Fibroblast of skin of right quadriceps (primary cell): ENCODE data around the gene SPATA24.
A peak's percentile ranks its signal among the peaks of the same experiment; 100 is the strongest.
"Not testable (repeated sequence)": the region's sequence is repeated elsewhere in the genome, so short reads cannot be mapped to it uniquely, and the experiment has no call there.

Source experiments
- DNase-seq: peaks from one replicate; pipeline ENCODE4 v3.0.0-alpha.2; 2013

Gene SPATA24, protein sequence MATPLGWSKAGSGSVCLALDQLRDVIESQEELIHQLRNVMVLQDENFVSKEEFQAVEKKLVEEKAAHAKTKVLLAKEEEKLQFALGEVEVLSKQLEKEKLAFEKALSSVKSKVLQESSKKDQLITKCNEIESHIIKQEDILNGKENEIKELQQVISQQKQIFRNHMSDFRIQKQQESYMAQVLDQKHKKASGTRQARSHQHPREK

GRCh38 chr5:139403787-139404483 is at the start of gene SPATA24:
Gene SPATA24, minus strand, starts transcription at chr5:139404089. Its CDS starts 29 bp downstream, at chr5:139404060.
- peak; percentile 98 for DNase-seq

- DNase-seq, result no peak
Observed at GRCh38 chr5:139451878-139452660, 48.2 kb upstream of the SPATA24 start.

- DNase-seq, result no peak
Observed at GRCh38 chr5:139451176-139451575, 47.3 kb upstream of the SPATA24 start.

GRCh38 chr5:139446956-139447779 is 43.3 kb upstream of the SPATA24 start:
- peak; percentile 76 for DNase-seq

- peak; percentile 79 for DNase-seq
Observed at GRCh38 chr5:139445325-139446170, 41.7 kb upstream of the SPATA24 start.

- peak; percentile 93 for DNase-seq
Observed at GRCh38 chr5:139443831-139444453, 40.1 kb upstream of the SPATA24 start.

- not testable (repeated sequence) for DNase-seq
Observed at GRCh38 chr5:139440416-139440815, 36.5 kb upstream of the SPATA24 start.

DNA sequence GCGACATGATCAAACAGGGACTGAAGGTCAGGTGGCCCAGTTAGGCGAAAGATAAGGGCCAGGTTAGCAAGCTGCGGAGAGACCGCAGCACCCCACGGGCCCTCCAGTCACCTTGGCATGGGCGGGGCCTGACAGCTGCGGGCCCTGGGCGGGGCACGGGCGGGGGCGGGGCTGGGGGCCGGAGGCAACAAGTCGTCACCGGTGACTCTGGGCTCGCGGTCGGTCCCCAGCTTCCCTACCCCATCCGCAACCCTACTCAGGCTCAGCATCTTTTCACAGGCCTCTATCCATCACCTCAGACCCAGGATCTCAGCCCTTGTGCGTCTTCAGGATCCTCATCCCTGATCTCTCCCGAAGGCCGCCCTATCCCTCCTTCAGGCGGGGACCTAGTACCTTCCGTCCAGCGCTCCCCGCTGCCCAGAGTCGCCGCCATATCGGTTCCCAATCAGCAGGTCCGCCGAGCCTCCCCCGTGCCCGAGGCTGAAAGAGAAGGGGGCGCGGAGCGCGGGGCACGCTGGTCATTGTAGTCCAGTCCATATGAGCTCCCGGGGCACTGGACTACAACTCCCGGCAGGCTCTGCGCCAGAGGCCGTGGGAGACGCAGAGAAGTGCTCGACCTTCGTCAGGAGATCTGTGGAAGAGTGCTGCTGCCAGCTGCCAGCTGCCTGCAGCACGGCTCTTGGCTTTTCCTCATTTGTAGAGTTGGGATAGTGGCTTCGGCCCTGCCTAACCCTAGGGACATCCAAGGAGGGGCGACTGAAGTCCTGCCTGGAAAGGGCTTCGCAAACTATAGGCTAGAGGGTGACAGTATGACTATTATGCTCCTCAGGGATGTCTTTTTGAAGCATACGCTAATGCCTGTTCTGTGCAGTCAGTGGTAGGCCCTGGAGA is 35.4 kb upstream of the SPATA24 start, which contains the start of gene DNAJC18:
Gene DNAJC18 (minus strand): TSS at position 513 of the 891 bp plus-strand sequence. CDS start 80 bp downstream, at position 433.
- peak; percentile 88 for DNase-seq

DNA sequence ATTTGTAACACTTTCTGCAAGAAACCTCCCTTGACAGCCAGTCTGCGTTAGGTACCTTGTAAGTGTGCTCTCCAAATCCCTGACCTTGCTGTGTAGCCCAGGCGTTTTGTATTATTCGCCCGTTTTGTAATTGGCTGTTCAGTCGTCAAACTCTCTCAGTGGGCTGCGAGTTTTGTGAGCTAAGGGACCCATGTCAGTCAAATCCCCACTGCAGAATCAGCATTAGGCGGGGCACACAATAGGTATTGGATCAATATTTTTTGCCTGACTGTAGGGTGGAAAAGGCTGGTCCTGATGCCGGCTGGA is 34.8 kb upstream of the SPATA24 start:
- no peak for DNase-seq

- DNase-seq, result no peak
Observed at GRCh38 chr5:139435676-139436075, 31.8 kb upstream of the SPATA24 start.

DNA sequence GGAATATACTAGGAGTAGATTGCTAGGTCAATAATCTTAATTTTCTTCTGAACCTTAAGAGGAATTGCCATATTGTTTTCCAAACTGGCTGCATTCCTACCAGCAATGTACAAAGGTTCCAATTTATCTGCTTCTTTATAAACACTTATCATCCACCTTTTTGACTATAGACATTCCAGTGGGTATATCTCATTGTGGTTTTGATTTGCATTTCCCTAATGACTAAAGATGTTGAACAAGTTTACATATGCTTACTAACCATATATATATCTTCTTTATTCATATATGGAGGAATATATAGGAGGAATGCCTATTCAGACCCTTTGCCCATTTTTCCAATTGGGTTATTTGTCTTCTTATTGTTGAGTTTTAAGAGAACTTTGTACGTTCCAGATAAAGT is 27.8 kb upstream of the SPATA24 start:
- DNase-seq, result no peak

DNA sequence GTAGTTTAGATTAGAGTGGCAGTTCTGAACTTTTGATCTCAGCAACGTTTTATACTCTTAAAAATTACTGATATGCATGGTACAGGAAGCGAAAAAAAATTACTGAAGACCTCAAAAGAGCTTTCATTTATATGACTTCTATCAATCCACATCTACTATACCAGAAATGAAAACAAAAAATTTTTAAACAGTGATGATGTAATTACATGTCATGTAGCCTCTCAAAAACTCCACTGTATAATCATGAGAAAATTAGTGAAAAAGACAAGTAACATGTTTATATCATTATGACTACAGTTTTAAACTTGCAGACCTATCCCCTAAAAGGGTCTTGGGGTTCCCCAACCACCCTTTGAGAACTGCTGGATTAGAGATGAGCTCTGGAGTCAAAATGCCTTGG is 26.1 kb upstream of the SPATA24 start:
- DNase-seq, result no peak

DNA sequence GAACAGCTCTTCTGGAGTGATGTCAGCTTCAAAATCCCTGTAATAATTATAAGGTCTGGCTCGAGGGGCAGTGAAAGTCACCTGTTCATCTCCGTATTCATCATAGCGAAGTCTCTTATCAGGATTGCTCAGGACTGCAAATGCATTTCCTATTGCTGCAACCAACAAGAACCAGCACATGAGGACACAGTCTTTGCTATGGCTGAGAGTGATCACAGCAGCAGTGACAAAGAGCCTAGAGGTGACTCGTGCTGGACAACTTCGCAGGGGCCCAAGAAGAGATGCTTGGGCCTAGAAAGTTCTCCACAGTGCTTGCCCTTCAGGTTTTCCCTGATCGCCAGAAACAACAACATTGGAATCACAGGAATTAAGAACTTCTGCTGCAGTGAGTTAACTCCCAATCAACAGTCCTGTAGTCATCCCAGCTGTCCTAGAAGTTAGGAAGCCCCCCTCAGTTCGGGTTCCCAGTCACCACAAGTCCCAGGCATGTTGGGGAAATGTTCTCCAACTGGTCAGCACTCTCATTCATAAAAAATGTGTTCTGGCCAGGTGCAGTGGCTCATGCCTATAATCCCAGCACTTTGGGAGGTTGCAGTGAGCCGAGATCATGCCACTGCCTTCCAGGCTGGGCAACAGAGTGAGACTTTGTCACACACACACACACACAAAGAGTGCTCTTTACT is 22.5 kb upstream of the SPATA24 start:
- DNase-seq, result peak; percentile 70

- no peak for DNase-seq
Observed at GRCh38 chr5:139425497-139425896, 21.6 kb upstream of the SPATA24 start.

GRCh38 chr5:139422307-139422893 is 18.5 kb upstream of the SPATA24 start:
- DNase-seq, result peak; percentile 70

GRCh38 chr5:139419226-139420192 is 15.6 kb upstream of the SPATA24 start:
- DNase-seq, result no peak

DNA sequence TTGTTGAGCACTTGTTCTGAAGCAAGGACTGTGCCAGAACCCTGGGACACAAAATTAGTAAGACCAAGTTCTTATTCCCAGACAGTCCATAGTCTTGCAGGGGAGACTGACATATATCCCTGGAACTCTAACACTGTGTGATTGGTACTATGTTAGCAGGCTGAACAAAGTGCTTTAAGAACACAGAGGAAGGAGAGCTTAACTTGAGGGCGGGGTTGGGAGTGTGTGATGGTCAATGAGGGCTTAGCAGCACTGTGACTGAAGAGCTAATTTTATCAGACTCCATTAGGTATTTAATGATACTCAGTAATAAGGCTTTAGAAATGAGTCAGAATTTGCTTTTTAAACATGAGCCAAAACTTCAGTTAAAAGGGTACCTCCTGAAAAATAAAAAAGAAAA is 14.9 kb upstream of the SPATA24 start:
- DNase-seq, result no peak

DNA sequence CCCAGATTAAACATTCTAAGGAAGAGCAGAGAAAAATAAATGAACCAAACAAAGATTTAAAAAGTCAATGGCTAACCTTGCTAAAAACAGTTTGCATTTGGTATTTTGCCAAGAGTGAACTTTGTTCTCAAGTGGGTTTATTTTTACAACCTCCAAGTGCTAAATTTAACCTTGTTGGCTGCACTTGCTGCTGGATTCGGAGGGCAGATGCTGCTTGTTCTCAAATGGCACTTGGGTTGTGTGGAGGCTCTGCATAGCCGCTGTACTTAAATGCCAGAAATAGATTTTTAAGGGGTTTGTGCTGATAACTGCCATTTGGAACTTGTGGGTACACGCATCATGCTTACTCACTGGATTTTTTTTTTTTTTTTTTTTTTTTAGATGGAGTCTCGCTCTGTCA is 13.3 kb upstream of the SPATA24 start:
- DNase-seq, result no peak
